HUES6 (cell line): ENCODE measurements around the gene ABCE1.

Source experiments
- H3K27ac ChIP-seq: 2 replicates; pipeline ENCODE4 v1.7.0; 2013; ENCODE audit warnings: low read depth, mild to moderate bottlenecking, low read length, inconsistent platforms
- H3K27me3 ChIP-seq: 2 replicates; pipeline ENCODE4 v1.6.1; 2013; ENCODE audit warnings: low read length; ENCODE audit not compliant: control insufficient read depth, insufficient read depth
- H3K36me3 ChIP-seq: 2 replicates; pipeline ENCODE4 v1.6.1; 2013; ENCODE audit warnings: low read length; ENCODE audit not compliant: control insufficient read depth, insufficient read depth
- H3K4me1 ChIP-seq: 2 replicates; pipeline ENCODE4 v1.6.1; 2013; ENCODE audit warnings: low read length; ENCODE audit not compliant: control insufficient read depth, insufficient read depth
- H3K4me3 ChIP-seq: 2 replicates; pipeline ENCODE4 v1.5.1; 2013; ENCODE audit warnings: low read depth, low read length
- H3K9ac ChIP-seq: one replicate; pipeline ENCODE4 v1.6.1; 2013; ENCODE audit warnings: mild to moderate bottlenecking, low read length
- H3K9me3 ChIP-seq: 2 replicates; pipeline ENCODE4 v1.6.1; 2013; ENCODE audit warnings: low read depth, low read length; ENCODE audit not compliant: control insufficient read depth, insufficient read depth

Gene ABCE1

DNA sequence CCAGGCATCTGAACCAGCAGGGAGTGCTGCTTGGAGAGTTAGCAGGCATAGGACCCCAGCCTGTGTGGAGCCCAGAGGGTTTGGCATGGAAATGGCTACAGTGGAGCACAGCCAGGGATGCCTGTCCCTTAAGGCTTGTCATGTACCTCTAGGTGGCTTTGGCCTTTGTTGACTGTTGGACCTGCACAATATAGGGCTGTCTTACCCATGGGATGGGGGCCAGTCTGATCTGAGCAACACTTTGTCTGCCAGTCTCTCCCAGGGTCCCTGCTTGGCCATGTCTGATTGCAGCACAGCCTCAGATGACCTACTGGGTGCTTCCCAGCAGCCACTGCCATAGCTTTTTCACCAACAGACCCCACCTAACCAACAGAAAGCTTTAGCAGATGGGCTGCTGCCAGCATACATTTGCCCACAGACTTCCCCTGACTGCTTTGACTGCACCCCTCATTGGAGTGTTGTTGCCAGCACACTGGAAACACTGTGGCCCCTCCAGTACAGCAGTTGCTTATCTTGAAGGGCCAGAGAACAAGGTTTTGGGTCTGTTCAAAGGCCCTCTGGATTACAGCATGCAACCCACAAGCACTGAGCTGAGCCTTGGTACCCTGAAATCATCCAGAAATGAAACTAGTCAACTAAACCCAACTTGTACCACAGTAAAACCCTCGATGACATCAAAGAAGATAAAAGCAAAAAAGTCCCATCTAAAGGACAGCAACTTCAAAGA lies 22.2 kb upstream of the ABCE1 start:
- Histone ChIP-seq H3K9me3 (no peaks in the 10 kb centered on the region), H3K27ac (no peak overlapping the region), H3K36me3 (peaks cover 23% of the 10 kb centered on the region), H3K4me1 (no peaks in the 10 kb centered on the region), H3K9ac (no peak overlapping the region), H3K4me3 (no peak overlapping the region), H3K27me3 (no peaks in the 10 kb centered on the region)

DNA sequence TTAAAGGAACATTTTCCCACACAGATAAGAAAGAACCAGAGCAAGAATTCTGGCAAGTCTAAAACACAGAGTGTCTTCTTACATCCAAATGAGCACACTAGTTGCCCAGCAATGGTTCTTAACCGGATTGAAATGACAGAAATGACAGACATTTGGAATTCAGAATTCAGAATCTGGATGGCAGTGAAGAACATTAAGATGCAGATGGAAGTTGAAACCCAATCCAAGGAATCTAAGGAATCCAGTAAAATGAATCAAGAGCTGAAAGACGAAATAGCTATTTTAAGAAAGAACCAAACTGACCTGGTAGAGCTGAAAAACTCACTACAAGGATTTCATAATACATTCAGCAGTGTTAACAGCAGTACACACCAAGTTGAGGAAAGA lies 21.6 kb upstream of the ABCE1 start:
- no peaks in the 10 kb centered on the region for H3K4me1 ChIP-seq
- no peaks in the 10 kb centered on the region for H3K27me3 ChIP-seq
- H3K36me3 ChIP-seq = peaks cover 23% of the 10 kb centered on the region
- no peak overlapping the region for H3K4me3 ChIP-seq
- H3K27ac ChIP-seq = no peak overlapping the region
- no peaks in the 10 kb centered on the region for H3K9me3 ChIP-seq
- H3K9ac ChIP-seq = no peak overlapping the region

DNA sequence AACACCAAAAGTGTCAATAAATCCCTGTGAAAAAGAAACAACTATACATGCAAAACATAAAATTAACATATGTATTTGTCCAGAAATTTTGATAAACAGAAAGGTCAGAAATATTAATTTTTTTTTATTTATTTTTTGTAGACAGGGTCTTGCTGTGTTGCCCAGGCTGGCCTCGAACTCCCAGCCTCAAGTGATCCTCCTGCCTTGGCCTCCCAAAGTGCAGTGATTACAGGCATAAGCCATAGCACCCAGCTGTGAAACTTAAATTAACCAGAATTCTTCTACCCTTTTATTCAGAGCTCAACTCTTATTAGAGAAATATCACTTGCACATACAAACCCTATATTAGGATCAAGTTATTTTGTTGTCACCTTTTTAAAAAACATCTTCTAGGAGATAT lies 16.4 kb upstream of the ABCE1 start:
- Histone ChIP-seq H3K4me1 (0 out of 2 replicates have a peak, but pooled peaks cover 3% of the 10 kb centered on the region), H3K4me3 (no peak overlapping the region), H3K9ac (no peak overlapping the region), H3K9me3 (no peaks in the 10 kb centered on the region), H3K36me3 (peaks cover 10% of the 10 kb centered on the region), H3K27ac (no peak overlapping the region), H3K27me3 (no peaks in the 10 kb centered on the region)

DNA sequence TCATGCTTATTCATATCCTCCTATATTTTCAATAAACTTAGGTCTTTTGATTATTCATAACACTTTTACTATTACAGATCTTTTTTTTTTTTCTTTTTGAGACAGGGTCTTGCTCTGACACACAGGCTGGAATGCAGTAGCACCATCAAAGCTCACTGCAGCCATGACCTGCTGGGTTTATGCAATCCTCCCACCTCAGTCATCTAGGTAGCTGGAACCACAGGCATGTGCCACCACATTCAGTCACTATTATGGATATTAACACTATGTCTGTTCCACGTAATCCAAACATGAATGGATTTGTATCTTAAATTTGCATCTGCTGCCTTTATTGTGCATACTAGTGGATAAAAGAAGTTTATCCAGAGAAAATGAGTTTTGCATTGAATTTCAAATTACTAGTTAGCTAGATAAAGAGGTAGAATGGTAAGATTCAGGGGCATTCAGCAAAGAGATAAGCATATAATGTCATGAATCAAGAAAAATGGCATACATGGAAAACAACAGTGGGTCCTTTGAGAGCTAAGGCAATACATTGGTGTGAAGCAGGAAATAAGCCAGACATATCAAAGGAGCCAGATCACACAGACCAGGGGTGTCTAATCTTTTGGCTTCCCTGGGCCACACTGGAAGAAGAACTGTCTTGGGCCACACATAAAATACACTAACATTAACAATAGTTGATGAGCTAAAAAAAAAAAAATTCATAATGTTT lies 14.1 kb upstream of the ABCE1 start:
- Histone ChIP-seq H3K9ac (no peak overlapping the region), H3K4me3 (no peak overlapping the region), H3K9me3 (no peaks in the 10 kb centered on the region), H3K27me3 (no peaks in the 10 kb centered on the region), H3K4me1 (0 out of 2 replicates have a peak, but pooled peaks cover 3% of the 10 kb centered on the region), H3K27ac (no peak overlapping the region), H3K36me3 (peaks cover 22% of the 10 kb centered on the region)

DNA sequence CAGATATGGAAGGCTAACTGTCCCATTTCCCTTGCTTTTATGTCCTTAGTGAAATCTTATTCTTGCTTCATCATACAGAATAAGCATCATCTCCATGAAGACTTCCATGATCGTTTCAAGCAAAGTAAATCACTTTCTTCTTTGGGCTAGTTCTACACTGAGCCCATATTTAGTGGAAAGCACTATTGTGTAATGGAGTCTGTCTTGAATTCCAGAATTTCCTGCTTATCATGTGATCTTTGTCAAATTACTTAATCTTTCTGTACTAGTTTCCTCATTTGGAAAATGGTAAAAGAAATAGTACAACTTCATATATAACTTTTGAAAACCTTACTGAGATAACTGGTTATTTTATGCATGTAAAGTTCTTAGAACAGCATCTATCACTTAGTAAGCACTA lies 7.7 kb upstream of the ABCE1 start:
- Histone ChIP-seq H3K9ac (no peak overlapping the region), H3K27me3 (no peaks in the 10 kb centered on the region), H3K4me3 (no peak overlapping the region), H3K9me3 (peaks cover 4% of the 10 kb centered on the region; the same call in 1 of the 2 replicates), H3K4me1 (no peaks in the 10 kb centered on the region), H3K27ac (no peak overlapping the region), H3K36me3 (peaks cover 60% of the 10 kb centered on the region)

DNA sequence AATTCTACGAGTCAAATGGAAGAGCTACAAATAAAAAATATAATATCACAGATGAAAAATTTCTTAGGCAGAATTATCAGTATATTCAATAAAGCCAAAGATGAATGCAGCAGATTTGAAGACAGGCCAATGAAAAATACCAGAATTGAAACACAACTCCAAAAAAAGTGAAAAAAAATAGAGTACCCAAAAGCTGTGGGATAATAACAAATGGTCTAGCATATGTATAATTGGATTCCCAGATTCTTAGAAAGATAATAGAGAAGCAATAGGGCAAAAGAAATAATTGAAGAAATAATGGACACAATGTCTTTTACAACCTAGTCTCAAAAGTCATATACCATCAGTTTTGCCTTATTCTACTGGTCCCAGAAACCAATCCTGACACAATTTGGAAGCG lies 4.5 kb upstream of the ABCE1 start:
- Histone ChIP-seq H3K27ac (no peak overlapping the region), H3K9ac (no peak overlapping the region), H3K36me3 (peaks cover 52% of the 10 kb centered on the region), H3K27me3 (no peaks in the 10 kb centered on the region), H3K4me3 (no peak overlapping the region), H3K9me3 (peaks cover 4% of the 10 kb centered on the region; the same call in 1 of the 2 replicates), H3K4me1 (no peaks in the 10 kb centered on the region)

DNA sequence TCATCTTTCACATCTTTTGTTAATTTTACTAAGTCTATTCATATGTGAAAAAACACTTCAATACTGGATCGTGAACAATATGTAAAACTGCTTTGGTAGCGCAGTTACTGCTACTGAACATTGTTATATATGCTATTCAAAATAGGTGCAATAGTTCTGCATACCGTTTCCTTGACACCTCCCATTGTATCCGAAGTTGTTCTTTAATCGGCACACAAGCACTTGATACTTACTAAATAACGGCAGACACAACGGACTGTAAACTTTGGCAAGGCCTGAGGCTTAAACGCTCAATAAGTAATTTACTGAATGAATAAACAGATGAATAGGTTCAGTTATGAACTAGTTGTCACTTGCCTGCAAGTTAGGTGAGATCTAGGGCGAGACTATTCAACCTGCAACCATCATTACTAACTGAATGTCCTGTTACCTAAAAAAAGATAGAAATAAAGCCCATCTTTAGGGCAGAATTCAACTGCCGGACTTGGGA lies 735 bp upstream of the ABCE1 start:
- Histone ChIP-seq H3K9ac (peak overlapping the region; percentile 91), H3K36me3 (peaks cover 29% of the 10 kb centered on the region), H3K9me3 (peaks cover 4% of the 10 kb centered on the region; the same call in 1 of the 2 replicates), H3K4me3 (peak overlapping the region; percentile 89), H3K27me3 (no peaks in the 10 kb centered on the region), H3K4me1 (no peaks in the 10 kb centered on the region; the same call in 1 of the 2 replicates), H3K27ac (peak overlapping the region; percentile 38; the same call in 1 of the 2 replicates)

DNA sequence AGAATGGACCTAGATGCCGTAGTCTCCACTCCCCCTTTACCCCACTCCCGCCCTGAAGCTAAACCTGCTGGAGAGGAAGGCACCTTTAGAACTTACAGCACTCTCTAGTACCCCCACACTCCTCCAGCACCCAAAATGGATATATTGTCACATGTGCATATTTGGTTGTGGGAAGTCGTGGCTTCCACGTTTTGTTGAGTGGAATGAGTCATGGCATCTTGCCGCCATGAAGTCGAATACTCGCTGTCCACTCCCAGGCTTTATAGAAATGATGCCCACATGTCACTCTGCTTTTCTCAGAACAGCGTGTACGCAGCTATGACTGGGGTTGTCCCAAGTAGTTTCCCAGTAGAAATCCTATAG lies 545 bp downstream of the ABCE1 start:
- Histone ChIP-seq H3K4me3 (peak overlapping the region; percentile 89), H3K27ac (peak overlapping the region; percentile 38; the same call in 1 of the 2 replicates), H3K27me3 (no peaks in the 10 kb centered on the region), H3K9me3 (peaks cover 4% of the 10 kb centered on the region; the same call in 1 of the 2 replicates), H3K9ac (peak overlapping the region; percentile 91), H3K4me1 (no peaks in the 10 kb centered on the region; the same call in 1 of the 2 replicates), H3K36me3 (peaks cover 20% of the 10 kb centered on the region)

DNA sequence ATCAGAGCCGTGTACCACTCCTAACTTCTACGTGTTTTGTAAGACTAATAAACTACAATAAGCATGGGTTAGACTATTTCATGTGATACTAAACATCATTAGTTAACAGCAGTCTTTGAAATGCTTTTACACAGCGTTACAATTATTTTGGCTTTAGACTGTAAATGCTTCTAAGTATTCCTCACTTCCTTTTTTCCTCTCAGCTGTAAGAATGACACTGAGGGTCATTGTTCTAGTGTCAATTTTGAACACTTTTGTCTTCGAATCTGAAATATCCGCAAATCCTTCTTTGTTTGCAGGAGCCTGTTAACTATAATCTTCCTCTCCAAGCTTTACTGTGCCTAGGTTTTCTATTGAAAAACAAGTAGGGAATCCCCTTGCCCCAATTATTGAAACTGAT lies 1.5 kb downstream of the ABCE1 start:
- no peaks in the 10 kb centered on the region; the same call in 1 of the 2 replicates for H3K4me1 ChIP-seq
- H3K27ac ChIP-seq = no peak overlapping the region
- no peaks in the 10 kb centered on the region for H3K27me3 ChIP-seq
- peaks cover 16% of the 10 kb centered on the region for H3K36me3 ChIP-seq
- no peaks in the 10 kb centered on the region for H3K9me3 ChIP-seq
- H3K4me3 ChIP-seq = peak overlapping the region; percentile 89
- no peak overlapping the region for H3K9ac ChIP-seq

DNA sequence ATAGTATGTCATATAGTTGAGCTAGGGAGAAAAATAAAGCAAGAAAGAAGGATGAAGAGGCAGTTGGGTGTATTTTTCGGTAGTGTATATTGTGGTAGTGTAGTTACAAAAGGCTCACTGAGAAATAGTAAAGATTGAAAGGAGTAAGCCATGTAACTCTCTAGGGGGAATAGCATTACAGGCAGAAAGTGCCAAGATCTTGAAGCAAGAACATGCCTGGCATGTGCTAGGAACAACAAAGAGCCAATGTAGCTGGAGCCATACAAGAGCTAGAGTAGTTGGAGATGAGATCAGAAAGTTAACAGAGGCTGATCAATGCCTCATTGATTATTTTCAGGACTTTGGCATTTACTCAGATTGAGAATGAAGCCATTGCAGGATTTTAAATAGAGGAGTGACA lies 3.0 kb downstream of the ABCE1 start:
- Histone ChIP-seq H3K4me3 (no peak overlapping the region), H3K4me1 (no peaks in the 10 kb centered on the region; the same call in 1 of the 2 replicates), H3K9me3 (no peaks in the 10 kb centered on the region), H3K27me3 (no peaks in the 10 kb centered on the region), H3K9ac (no peak overlapping the region), H3K27ac (no peak overlapping the region), H3K36me3 (peaks cover 19% of the 10 kb centered on the region)

DNA sequence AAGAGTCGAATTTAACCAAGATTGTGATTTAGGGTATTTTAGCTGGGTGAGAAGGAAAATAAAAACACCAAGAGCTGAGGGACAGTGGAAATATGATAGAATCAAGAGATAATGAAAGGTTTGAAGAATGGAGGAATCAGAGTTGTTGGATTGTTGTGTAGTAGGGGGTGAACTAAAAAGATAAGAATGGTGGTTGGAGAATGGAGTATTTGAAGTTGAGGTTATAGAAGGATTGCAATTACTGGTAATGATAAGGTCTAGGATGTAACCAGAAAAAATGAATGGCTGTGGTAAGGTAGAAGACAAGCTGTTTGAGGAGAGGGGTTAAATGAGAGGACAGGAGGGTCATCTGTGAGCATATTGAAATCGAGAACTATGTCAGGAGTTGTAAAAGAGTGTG lies 4.5 kb downstream of the ABCE1 start:
- Histone ChIP-seq H3K36me3 (peaks cover 34% of the 10 kb centered on the region), H3K27me3 (no peaks in the 10 kb centered on the region), H3K9ac (no peak overlapping the region), H3K9me3 (no peaks in the 10 kb centered on the region), H3K4me1 (no peaks in the 10 kb centered on the region; the same call in 1 of the 2 replicates), H3K4me3 (no peak overlapping the region), H3K27ac (no peak overlapping the region)
